ENCODE data around the gene FAM174B. TPM values are rescaled to one million over a fixed set of nuclear protein-coding genes. Genes with fewer than 3 reads are reported as not detected.

The FAM174B gene
- polyA plus RNA-seq, 6 donors from 2014 or later = 0.54 to 0.96 TPM; not detected in 4

DNA sequence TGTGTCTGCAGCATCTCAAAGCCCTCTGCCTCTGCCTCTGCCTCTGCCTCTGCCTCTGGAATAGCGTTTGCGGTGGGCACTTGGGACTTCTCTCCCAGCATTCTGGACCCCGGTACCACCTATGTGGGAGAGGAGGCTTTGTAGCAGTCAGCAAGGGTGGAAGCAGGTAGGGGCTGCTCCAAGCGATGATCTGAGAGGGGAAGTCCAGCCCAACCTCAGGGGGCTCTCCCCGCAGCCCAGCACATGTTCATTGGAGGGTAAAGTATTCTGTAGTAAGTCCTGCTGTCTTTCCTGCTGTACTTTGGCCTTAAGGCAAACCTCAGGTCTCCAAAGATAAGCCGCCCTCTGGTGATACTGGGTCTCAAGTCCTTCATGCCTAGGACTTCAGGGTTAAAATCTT, 68.6 kb downstream of the FAM174B start:
- Mint-ChIP-seq H3K27me3 (peaks cover 8 to 17% (median 11%) of the 10 kb centered on the region in 3 donors), H3K4me3 (no peak overlapping the region), H3K36me3 (no peaks in the 10 kb centered on the region), H3K27ac (peak overlapping the region in 1 of 6 donors; percentile 32), H3K9me3 (peaks cover 0 to 2% (median 0%) of the 10 kb centered on the region in 7 donors), H3K4me1 (no peaks in the 10 kb centered on the region)
- DNase-seq (no peak), ATAC-seq (ENCODE audit: low read depth in 2 of 2) (no peak)

DNA sequence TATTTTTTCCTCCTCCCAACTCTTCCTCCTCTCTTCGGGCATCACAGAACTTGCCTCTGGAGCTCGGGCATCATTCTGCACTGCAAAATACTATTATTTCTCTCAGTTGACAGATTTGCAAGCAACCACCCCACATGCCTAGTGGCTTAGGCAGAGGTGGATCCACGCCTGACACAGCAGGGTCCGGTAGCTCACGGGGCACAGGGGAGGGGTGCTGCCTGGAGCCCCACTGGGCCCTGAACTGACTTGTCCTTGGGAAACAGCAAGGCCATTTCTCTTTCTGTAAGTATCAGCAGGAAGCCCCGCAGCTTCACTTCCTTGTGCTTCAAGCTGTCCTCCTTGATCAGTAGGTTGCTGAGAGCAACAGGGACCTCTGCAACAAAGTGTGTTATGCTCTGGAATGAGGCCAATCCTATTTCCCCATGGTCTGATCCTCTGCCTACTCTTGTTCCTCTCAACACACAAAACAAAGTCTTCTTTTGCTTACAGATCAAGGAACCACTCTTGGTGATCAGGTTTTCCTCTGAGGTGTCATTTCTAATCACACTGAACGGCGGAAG, 69.1 kb downstream of the FAM174B start:
- no peaks in the 10 kb centered on the region for H3K36me3 Mint-ChIP-seq
- peak overlapping the region in 1 of 6 donors; percentile 32 for H3K27ac Mint-ChIP-seq
- peaks cover 0 to 2% (median 0%) of the 10 kb centered on the region in 7 donors for H3K9me3 Mint-ChIP-seq

DNA sequence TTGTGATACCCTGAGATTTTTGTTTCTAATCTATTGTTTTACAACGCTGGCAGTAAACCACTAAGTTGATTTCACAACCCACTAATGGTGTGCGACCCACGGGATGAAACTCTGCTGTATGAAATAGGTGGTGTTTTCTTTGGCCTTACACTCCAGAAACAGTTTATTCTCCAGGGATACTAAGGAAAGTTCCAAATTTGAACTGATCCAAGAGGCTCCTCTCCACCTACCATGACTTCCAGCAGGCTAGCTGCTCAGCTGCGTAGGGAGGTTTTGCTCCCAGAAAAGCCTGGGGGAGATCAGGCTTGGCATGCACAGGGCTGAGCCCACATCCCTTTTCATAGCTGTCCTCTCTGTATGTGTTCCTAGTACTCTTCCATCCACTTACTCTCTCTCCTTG, 71.5 kb downstream of the FAM174B start:
- Mint-ChIP-seq H3K4me1 (no peaks in the 10 kb centered on the region), H3K9me3 (peaks cover 0 to 2% (median 0%) of the 10 kb centered on the region in 7 donors), H3K27ac (no peak overlapping the region), H3K36me3 (no peaks in the 10 kb centered on the region), H3K27me3 (peaks cover 8 to 20% (median 19%) of the 10 kb centered on the region in 3 donors), H3K4me3 (no peak overlapping the region)
- DNase-seq (no peak), ATAC-seq (ENCODE audit: low read depth in 2 of 2) (no peak)

More for the DNA sequence above, 69.1 kb downstream of the FAM174B start:
- no peak overlapping the region for H3K4me3 Mint-ChIP-seq
- DNase-seq = no peak
- no peaks in the 10 kb centered on the region for H3K4me1 Mint-ChIP-seq
- ATAC-seq (ENCODE audit: low read depth in 2 of 2) = no peak
- H3K27me3 Mint-ChIP-seq = peaks cover 8 to 17% (median 11%) of the 10 kb centered on the region in 3 donors

DNA sequence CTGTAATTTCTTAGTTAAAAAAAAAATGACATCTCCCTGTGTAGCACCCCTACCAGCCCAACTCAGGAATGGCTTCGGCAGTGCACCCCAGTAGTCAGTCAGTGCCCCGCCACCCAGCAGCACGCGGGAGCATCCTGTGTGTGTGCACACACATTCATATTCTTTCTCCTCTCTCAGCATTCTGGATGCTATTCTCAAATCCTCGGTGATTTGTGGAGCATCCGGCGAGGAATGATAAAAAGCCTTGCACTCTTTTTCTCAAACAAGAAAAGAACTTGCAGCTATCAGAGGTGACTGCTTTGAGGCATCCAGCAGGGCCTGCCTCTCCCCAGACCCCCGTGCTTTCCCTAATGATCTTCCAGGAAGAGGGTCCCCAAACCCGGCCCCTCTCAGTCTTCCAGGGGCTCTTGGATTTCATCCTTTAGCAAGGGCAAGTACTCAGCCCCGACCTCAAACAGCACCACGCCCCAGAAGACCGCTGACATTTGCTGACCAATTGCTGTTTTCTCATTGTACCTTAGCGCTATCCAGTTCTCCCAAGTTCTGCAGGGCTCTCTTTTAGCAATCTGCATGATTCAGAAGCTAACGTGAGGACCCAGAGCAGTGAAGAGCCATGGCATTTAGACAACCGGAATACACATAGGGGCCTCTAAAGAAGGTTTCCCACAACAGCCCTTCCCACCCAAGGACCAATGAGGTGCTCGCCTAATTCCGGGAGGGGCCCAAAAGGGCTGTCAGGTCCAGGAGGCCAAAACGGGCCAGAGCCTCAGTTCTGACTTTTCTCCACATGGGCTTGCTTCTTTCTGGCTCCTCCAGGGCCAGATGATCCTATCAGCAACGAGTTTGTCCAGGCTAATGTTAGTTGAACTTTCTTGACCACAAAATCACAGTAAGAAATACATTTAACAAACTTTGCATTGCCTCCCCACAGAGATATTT, 72.2 kb downstream of the FAM174B start:
- Mint-ChIP-seq H3K27me3 (peaks cover 8 to 27% (median 27%) of the 10 kb centered on the region in 3 donors), H3K9me3 (peaks cover 0 to 2% (median 0%) of the 10 kb centered on the region in 7 donors), H3K4me1 (no peaks in the 10 kb centered on the region), H3K27ac (no peak overlapping the region), H3K36me3 (no peaks in the 10 kb centered on the region), H3K4me3 (no peak overlapping the region)
- DNase-seq (no peak), ATAC-seq (ENCODE audit: low read depth in 2 of 2) (no peak)

DNA sequence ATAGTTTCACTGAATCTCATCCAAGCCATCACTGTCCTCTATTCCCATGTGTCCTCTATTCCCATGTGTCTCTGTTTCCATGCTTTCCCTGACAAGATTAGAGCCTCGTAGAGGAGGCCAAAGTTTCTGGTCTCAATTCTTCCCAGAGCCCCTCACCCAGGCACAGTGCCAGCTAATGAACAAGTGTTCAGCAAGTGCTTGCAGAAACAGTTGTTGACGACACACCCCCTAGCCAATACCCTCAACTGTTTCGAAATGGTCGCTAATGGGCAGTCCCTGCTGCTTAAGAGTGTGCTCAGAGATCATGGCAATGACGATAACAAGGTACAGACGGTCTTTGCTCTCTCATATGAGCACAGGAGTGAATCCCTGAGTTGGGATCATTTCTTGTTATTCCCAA, 73.4 kb downstream of the FAM174B start:
- Mint-ChIP-seq H3K4me1 (no peaks in the 10 kb centered on the region), H3K27ac (no peak overlapping the region), H3K27me3 (peaks cover 8 to 29% (median 29%) of the 10 kb centered on the region in 3 donors), H3K36me3 (no peaks in the 10 kb centered on the region), H3K4me3 (no peak overlapping the region), H3K9me3 (peaks cover 0 to 2% (median 0%) of the 10 kb centered on the region in 7 donors)
- ATAC-seq (ENCODE audit: low read depth in 2 of 2) (no peak), DNase-seq (no peak)

DNA sequence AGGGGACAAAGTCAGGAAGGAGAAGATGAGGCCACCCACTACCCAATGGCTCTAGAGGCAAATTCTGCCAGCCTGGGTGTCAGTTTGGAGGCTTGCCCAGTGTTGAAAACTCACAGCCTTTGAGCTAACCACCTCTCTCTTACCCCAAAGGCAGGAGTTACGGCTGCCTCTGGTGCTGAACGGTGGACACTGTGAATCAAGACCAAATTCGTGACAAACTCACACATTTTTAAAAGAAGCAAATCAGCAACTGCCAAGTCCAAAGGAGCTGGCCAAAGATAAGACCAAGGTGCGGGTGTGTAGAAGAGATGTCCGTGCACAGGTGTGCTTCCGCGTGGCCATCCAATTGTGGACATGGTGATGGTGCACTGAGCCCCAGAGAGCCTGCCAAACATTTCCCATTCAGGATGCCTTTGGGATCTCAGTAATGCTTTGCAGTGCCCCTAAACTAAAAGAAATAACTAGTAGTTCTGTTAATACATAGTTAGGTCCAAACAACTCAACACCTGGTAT, 74.6 kb downstream of the FAM174B start:
- no peak overlapping the region for H3K4me3 Mint-ChIP-seq
- no peak overlapping the region for H3K27ac Mint-ChIP-seq
- no peaks in the 10 kb centered on the region for H3K9me3 Mint-ChIP-seq

DNA sequence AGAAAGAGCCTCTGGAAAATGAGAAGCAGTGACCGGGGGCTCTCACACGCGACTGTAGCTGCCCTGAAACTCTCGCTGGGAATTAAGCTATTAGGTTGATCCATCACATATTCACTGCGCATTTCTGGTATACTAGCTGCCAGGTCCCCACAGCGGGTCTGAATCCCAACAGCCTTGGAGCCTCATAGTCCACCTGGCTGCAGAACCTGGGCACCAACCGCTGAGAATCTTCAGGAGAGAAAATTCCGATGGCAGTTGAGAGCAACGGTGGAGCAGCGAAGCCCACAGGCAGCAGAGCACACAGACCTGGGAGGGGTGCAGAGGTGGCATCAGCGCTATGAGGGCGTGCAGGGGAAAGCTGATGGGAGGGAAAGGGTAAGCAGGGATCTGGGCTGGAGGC, 75.1 kb downstream of the FAM174B start:
- Mint-ChIP-seq H3K4me3 (no peak overlapping the region), H3K9me3 (no peaks in the 10 kb centered on the region), H3K27ac (no peak overlapping the region), H3K27me3 (peaks cover 8 to 29% (median 19%) of the 10 kb centered on the region in 3 donors), H3K4me1 (no peaks in the 10 kb centered on the region), H3K36me3 (no peaks in the 10 kb centered on the region)
- no peak for ATAC-seq (ENCODE audit: low read depth in 2 of 2)
- no peak for DNase-seq

More for the DNA sequence above, 74.6 kb downstream of the FAM174B start:
- DNase-seq = no peak
- ATAC-seq (ENCODE audit: low read depth in 2 of 2) = no peak
- H3K27me3 Mint-ChIP-seq = peaks cover 8 to 29% (median 21%) of the 10 kb centered on the region in 3 donors
- H3K36me3 Mint-ChIP-seq = no peaks in the 10 kb centered on the region
- no peaks in the 10 kb centered on the region for H3K4me1 Mint-ChIP-seq

DNA sequence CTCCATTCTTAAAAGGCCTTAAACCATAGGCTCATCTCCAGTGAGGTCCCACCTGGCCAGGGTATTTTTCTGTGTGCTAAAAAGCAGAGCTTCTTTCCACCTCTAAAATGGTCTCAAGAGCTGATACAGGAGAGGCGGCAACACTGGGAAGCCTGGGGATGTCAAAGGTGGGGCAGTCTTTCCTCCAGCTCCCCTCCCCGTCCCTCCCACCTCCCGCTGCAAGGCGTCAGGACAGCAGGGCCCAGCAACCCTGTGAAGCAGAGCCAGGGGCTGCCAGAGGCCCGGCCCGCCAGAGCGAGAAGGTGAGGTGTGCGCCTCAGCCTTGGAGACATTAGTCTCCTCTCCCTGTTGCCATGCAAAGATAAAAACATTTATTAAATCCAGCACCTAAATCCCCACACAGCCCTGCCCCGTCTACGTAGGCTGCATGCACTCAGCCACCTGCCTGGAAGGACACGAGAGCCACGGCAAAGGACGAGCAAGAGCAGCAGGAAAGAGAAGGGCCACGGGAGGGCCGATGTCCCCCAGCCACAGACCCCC, 75.6 kb downstream of the FAM174B start:
- ATAC-seq (ENCODE audit: low read depth in 2 of 2) (no peak), DNase-seq (no peak)
- H3K9me3 Mint-ChIP-seq = no peaks in the 10 kb centered on the region
- H3K27ac Mint-ChIP-seq = no peak overlapping the region
- H3K36me3 Mint-ChIP-seq = no peaks in the 10 kb centered on the region
- H3K27me3 Mint-ChIP-seq = peaks cover 3 to 29% (median 14%) of the 10 kb centered on the region in 3 donors
- no peaks in the 10 kb centered on the region for H3K4me1 Mint-ChIP-seq
- no peak overlapping the region for H3K4me3 Mint-ChIP-seq

DNA sequence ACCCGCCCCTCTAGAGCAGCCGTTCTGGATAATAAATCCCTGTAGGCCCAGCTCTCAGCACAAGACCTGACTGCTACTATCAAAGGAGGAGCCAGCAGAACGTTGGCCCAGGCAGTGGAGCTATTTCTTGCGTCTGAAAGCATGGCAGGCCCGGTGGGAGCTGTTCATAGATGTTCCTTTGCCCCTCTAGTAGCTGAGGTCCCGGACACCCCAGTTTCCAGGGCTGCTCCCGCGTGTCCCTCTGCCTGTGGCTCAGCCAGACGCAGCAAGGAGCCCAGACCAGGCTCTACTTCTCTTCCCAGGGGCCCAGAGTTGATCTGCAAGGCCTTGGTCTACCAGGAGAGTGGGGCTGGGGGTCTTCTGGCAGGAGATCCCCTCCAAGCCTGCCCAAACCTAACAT, 76.1 kb downstream of the FAM174B start:
- no peak overlapping the region for H3K4me3 Mint-ChIP-seq
- no peak overlapping the region for H3K27ac Mint-ChIP-seq
- no peaks in the 10 kb centered on the region for H3K9me3 Mint-ChIP-seq
- no peaks in the 10 kb centered on the region for H3K4me1 Mint-ChIP-seq
- H3K27me3 Mint-ChIP-seq = peaks cover 3 to 29% (median 12%) of the 10 kb centered on the region in 3 donors
- H3K36me3 Mint-ChIP-seq = no peaks in the 10 kb centered on the region
- ATAC-seq (ENCODE audit: low read depth in 2 of 2) = no peak
- DNase-seq = no peak

DNA sequence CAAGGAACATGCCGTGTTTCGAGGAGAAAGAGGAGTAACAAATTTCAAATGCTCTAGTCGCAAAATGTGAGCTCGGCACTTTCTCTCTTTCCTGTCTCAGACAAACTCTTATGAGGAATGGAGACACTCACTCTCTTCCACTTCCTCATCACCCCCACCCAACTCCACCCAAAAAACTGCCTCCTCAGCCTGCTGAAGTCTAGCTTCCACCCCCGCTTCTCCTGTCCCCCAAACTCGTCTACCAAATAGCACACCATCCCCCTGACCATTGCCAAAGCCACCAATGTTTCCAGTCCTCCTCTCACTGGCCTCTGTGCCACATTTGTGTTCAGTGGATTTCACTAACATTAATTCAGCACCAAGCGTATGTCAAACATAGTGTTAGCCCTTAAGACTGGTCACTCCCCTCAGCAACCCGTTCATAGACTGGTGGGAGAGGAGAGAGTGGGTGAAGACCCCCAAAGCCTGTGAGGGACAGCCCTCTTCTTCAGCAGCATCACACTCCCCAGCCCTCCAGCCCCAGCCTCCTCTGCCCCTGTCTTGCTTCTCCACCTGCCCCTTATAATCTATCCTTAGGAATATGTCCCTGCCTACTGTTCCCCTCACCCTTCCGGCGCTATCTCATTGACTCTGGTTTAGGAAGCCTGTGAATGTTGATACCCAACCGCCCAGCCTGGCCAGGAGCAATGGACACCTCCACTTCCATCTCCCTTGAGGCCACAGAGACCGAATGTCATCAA, 77.3 kb downstream of the FAM174B start:
- DNase-seq (no peak), ATAC-seq (ENCODE audit: low read depth in 2 of 2) (no peak)
- H3K27me3 Mint-ChIP-seq = peaks cover 0 to 28% (median 12%) of the 10 kb centered on the region in 3 donors
- no peaks in the 10 kb centered on the region for H3K9me3 Mint-ChIP-seq
- H3K27ac Mint-ChIP-seq = peak overlapping the region in 1 of 6 donors; percentile 30
- H3K4me1 Mint-ChIP-seq = no peaks in the 10 kb centered on the region
- no peak overlapping the region for H3K4me3 Mint-ChIP-seq
- no peaks in the 10 kb centered on the region for H3K36me3 Mint-ChIP-seq

DNA sequence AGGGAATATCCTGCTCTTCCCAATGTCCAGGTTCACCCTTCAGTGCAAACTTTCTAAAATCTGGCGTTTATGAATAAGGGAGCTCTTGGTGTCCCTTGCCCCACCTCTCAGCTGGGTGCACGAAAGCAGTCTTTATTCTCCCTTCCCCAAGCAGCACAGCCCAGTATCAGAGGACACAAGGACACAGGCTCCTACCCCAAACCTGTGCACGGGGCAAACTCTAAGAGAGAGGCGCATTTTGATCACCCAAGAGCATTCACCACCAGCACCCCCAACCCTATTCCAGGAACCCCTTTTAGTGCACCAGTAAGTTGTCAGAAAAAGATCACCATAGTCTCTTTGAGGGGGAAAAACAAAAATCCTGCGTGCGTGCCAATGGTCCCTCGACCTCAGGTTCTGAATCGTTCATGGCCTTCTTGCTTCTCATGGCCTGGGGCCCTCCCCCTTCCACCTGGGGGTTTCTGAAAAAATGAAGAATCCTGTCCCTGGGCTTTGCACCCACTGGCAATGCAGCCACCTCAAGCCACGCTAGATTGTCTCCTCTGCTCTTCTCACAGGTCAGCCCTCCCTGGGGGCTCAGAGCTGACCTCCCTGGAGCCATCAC, 78.9 kb downstream of the FAM174B start:
- H3K36me3 Mint-ChIP-seq = no peaks in the 10 kb centered on the region
- ATAC-seq (ENCODE audit: low read depth in 2 of 2) (no peak), DNase-seq (no peak)
- H3K4me1 Mint-ChIP-seq = no peaks in the 10 kb centered on the region
- H3K27me3 Mint-ChIP-seq = peaks cover 6 to 22% (median 12%) of the 10 kb centered on the region in 3 donors
- no peak overlapping the region for H3K27ac Mint-ChIP-seq
- no peak overlapping the region for H3K4me3 Mint-ChIP-seq
- no peaks in the 10 kb centered on the region for H3K9me3 Mint-ChIP-seq

DNA sequence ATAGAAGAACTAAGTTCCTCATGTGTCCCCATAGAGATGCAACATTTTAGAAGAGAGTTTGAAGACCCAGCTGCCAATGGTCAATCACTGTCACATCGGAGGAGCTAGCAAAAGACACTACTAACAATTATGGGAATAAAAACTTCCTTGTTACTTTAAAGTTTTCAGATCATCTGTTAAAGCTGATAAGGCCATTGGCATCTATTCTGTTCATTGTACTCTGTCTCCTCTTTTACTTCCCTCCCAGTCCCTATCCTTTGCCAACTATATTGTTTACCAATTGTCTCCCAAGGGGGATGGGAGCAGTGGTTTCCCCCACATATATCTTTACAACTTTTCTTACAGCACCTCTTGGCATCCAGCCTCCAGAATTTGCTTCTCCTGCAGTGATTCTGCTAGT, 81.0 kb downstream of the FAM174B start:
- Mint-ChIP-seq H3K27ac (no peak overlapping the region), H3K36me3 (no peaks in the 10 kb centered on the region), H3K27me3 (peaks cover 6 to 17% (median 12%) of the 10 kb centered on the region in 3 donors), H3K9me3 (peaks cover 0 to 2% (median 0%) of the 10 kb centered on the region in 7 donors), H3K4me1 (no peaks in the 10 kb centered on the region), H3K4me3 (no peak overlapping the region)
- ATAC-seq (ENCODE audit: low read depth in 2 of 2) (no peak), DNase-seq (no peak)

DNA sequence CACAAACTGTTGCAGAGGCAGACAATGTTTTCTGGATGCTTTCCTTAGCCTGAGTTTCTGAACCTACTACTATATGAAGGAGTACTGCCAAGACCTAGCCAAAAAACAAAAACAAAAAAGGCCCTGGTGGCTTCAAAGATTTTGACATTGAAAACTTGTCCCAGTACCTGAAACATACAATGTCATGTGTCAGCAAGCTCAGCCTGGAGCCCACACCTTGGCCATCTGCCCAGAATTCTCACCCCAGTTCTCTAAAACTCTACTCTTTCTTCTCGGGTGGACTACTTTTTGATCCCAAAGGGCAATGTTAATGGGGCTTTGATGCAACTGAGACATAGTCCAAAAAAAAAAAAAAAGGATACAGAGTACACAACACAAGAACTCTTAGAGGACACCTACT, 81.4 kb downstream of the FAM174B start:
- no peak for ATAC-seq (ENCODE audit: low read depth in 2 of 2)
- DNase-seq = no peak
- Mint-ChIP-seq H3K27me3 (peaks cover 6 to 14% (median 10%) of the 10 kb centered on the region in 3 donors), H3K27ac (no peak overlapping the region), H3K36me3 (no peaks in the 10 kb centered on the region), H3K4me3 (no peak overlapping the region), H3K4me1 (no peaks in the 10 kb centered on the region), H3K9me3 (peaks cover 0 to 2% (median 0%) of the 10 kb centered on the region in 7 donors)
